Endodermal cell (in vitro differentiated cells): ENCODE measurements around the gene TRPM5. TPM values are rescaled to one million over a fixed set of nuclear protein-coding genes. Genes with fewer than 3 reads are reported as not detected.

Experiments
- DNase-seq: peaks from one replicate; pipeline ENCODE4 v3.0.0-alpha.2; 2017
- H3K27ac ChIP-seq: 2 replicates; pipeline ENCODE4 v1.5.1; 2013; ENCODE audit warnings: mild to moderate bottlenecking, low read depth, low read length, moderate library complexity
- H3K27me3 ChIP-seq: 2 replicates; pipeline ENCODE4 v1.6.1; 2013; ENCODE audit warnings: mild to moderate bottlenecking, low read length, moderate library complexity; ENCODE audit not compliant: insufficient read depth, control insufficient read depth, poor library complexity, severe bottlenecking
- H3K36me3 ChIP-seq: 2 replicates; pipeline ENCODE4 v1.7.0; 2013; ENCODE audit warnings: mild to moderate bottlenecking, low read length, moderate library complexity; ENCODE audit not compliant: control insufficient read depth, insufficient read depth
- H3K4me1 ChIP-seq: one replicate; pipeline ENCODE4 v1.7.0; 2013; ENCODE audit warnings: low read length; ENCODE audit not compliant: control insufficient read depth, insufficient read depth
- H3K4me3 ChIP-seq: 2 replicates; pipeline ENCODE4 v1.5.1; 2013; ENCODE audit warnings: mild to moderate bottlenecking, low read length, moderate library complexity
- H3K9ac ChIP-seq: 2 replicates; pipeline ENCODE4 v1.6.1; 2013; ENCODE audit warnings: mild to moderate bottlenecking, low read length, moderate library complexity; ENCODE audit not compliant: poor library complexity, severe bottlenecking; ENCODE audit errors: extremely low read depth
- H3K9me3 ChIP-seq: 2 replicates; pipeline ENCODE4 v1.6.1; 2013; ENCODE audit warnings: mild to moderate bottlenecking, low read length, moderate library complexity; ENCODE audit not compliant: control insufficient read depth
- H3K27ac Mint-ChIP-seq: 2 replicates; pipeline ENCODE4 v1.8.0; 2020; ENCODE audit warnings: mixed read lengths
- H3K27me3 Mint-ChIP-seq: 2 replicates; pipeline ENCODE4 v1.8.0; 2021; ENCODE audit warnings: mild to moderate bottlenecking, mixed read lengths; ENCODE audit not compliant: insufficient read depth
- H3K36me3 Mint-ChIP-seq: 2 replicates; pipeline ENCODE4 v1.8.0; 2020; ENCODE audit warnings: low read depth, mixed read lengths
- H3K4me1 Mint-ChIP-seq: 2 replicates; pipeline ENCODE4 v1.8.0; 2020; ENCODE audit warnings: mixed read lengths
- H3K4me3 Mint-ChIP-seq: 2 replicates; pipeline ENCODE4 v1.8.0; 2020; ENCODE audit warnings: mild to moderate bottlenecking, moderate library complexity, mixed read lengths
- H3K9me3 Mint-ChIP-seq: 2 replicates; pipeline ENCODE4 v1.8.0; 2020; ENCODE audit warnings: mild to moderate bottlenecking, mixed read lengths
- CTCF ChIP-seq: fragments of 200-600 bp; sonication (generic); conservative IDR thresholded peaks from 2 replicates; pipeline ENCODE4 v1.5.0; 2021; ENCODE audit warnings: antibody characterized with exemption, mild to moderate bottlenecking
- WGBS, 2 experiments: methylation state at CpG; one replicate each; pipeline versions ENCODE4 v1.1.5 to v1.1.7; 2013; ENCODE audit warnings: missing lambda C conversion rate in 2 of 2, mixed read lengths in 1 of 2; ENCODE audit not compliant: insufficient coverage in 1 of 2, insufficient read length in 1 of 2; 5-methylcytosine and 5-hydroxymethylcytosine counted together
- total RNA-seq, 2 donors: library from RNA; stranded (reverse); fragmentation: NEBNext Ultra II Directional in 1 of 2; extraction: Animal tissue kit (Norgen Biotek cat#: 25700) in 1 of 2; gene quantifications; 2 replicates in 1 of 2; 3 replicates in 1 of 2; pipeline ENCODE4 v1.2.1, GENCODE V29; 2021

The TRPM5 gene
- total RNA-seq, 2 donors from 2014 or later, result 0.11 TPM

GRCh38 chr11:2419638-2420501, 24.4 kb downstream of the TRPM5 start:
- H3K36me3 Mint-ChIP-seq, result no peaks in the 10 kb centered on the region
- Histone ChIP-seq H3K9me3 (no peaks in the 10 kb centered on the region), H3K27ac (no peak overlapping the region), H3K9ac (no peak overlapping the region), H3K4me1 (no peaks in the 10 kb centered on the region), H3K4me3 (no peak overlapping the region), H3K36me3 (no peaks in the 10 kb centered on the region), H3K27me3 (no peaks in the 10 kb centered on the region)
- H3K9me3 Mint-ChIP-seq, result no peaks in the 10 kb centered on the region
- peak; percentile 94 for TF ChIP-seq CTCF
- 40 to 65% methylated on average over 13 to 35 of the region's 36 CpGs for WGBS, 2 experiments
- peaks cover 9% of the 10 kb centered on the region for H3K27me3 Mint-ChIP-seq
- H3K27ac Mint-ChIP-seq, result no peak overlapping the region
- H3K4me3 Mint-ChIP-seq, result no peak overlapping the region
- peak; percentile 92 for DNase-seq
- H3K4me1 Mint-ChIP-seq, result no peaks in the 10 kb centered on the region

GRCh38 chr11:2418693-2419360, 25.5 kb downstream of the TRPM5 start:
- Mint-ChIP-seq H3K4me1 (no peaks in the 10 kb centered on the region), H3K27ac (no peak overlapping the region), H3K4me3 (no peak overlapping the region), H3K9me3 (no peaks in the 10 kb centered on the region), H3K36me3 (no peaks in the 10 kb centered on the region), H3K27me3 (peaks cover 6% of the 10 kb centered on the region)
- Histone ChIP-seq H3K36me3 (no peaks in the 10 kb centered on the region), H3K27ac (no peak overlapping the region), H3K27me3 (no peaks in the 10 kb centered on the region), H3K9ac (no peak overlapping the region), H3K9me3 (no peaks in the 10 kb centered on the region), H3K4me3 (no peak overlapping the region), H3K4me1 (no peaks in the 10 kb centered on the region)
- 84 to 86% methylated on average over 18 to 21 of the region's 21 CpGs for WGBS, 2 experiments
- no peak for DNase-seq
- TF ChIP-seq CTCF, result no peak

GRCh38 chr11:2417856-2418692, 26.2 kb downstream of the TRPM5 start:
- Mint-ChIP-seq H3K27me3 (peaks cover 6% of the 10 kb centered on the region), H3K27ac (no peak overlapping the region), H3K4me1 (no peaks in the 10 kb centered on the region), H3K9me3 (no peaks in the 10 kb centered on the region), H3K4me3 (no peak overlapping the region), H3K36me3 (no peaks in the 10 kb centered on the region)
- Histone ChIP-seq H3K36me3 (no peaks in the 10 kb centered on the region), H3K27me3 (no peaks in the 10 kb centered on the region), H3K4me1 (no peaks in the 10 kb centered on the region), H3K27ac (no peak overlapping the region), H3K4me3 (no peak overlapping the region), H3K9ac (no peak overlapping the region), H3K9me3 (no peaks in the 10 kb centered on the region)
- no peak for TF ChIP-seq CTCF
- no peak for DNase-seq
- 88 to 90% methylated on average over 19 to 30 of the region's 30 CpGs for WGBS, 2 experiments
